GM12874 (cell line): ENCODE measurements around the gene P3R3URF.

Experiments used
- TF ChIP-seq, protein P1 (sequence below): IDR thresholded peaks from 2 replicates; pipeline ENCODE4 v1.5.1; 2011; ENCODE audit warnings: low read depth, mild to moderate bottlenecking, control low read depth, low read length, moderate library complexity; ENCODE audit not compliant: insufficient read depth

P3R3URF gene

DNA sequence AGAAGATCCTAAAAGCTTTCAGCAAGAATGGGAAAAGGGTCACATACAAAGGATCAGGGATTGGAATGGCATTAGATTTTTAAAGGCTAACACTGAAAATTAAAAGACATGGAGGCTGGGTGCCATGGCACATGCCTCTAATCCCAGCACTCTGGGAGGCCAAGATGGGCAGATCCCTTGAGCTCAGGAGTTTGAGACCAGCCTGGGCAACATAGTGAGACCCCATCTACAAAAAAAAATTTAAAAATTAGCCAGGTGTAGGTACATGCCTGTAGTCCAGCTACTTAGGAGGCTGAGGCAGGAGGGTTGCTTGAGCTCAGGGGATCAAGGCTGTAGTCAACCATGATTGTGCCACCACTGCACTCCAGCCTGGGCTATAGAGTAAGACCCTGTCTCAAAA is 39.2 kb upstream of the P3R3URF start:
- TF ChIP-seq, protein P1, sequence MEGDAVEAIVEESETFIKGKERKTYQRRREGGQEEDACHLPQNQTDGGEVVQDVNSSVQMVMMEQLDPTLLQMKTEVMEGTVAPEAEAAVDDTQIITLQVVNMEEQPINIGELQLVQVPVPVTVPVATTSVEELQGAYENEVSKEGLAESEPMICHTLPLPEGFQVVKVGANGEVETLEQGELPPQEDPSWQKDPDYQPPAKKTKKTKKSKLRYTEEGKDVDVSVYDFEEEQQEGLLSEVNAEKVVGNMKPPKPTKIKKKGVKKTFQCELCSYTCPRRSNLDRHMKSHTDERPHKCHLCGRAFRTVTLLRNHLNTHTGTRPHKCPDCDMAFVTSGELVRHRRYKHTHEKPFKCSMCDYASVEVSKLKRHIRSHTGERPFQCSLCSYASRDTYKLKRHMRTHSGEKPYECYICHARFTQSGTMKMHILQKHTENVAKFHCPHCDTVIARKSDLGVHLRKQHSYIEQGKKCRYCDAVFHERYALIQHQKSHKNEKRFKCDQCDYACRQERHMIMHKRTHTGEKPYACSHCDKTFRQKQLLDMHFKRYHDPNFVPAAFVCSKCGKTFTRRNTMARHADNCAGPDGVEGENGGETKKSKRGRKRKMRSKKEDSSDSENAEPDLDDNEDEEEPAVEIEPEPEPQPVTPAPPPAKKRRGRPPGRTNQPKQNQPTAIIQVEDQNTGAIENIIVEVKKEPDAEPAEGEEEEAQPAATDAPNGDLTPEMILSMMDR = no peak

DNA sequence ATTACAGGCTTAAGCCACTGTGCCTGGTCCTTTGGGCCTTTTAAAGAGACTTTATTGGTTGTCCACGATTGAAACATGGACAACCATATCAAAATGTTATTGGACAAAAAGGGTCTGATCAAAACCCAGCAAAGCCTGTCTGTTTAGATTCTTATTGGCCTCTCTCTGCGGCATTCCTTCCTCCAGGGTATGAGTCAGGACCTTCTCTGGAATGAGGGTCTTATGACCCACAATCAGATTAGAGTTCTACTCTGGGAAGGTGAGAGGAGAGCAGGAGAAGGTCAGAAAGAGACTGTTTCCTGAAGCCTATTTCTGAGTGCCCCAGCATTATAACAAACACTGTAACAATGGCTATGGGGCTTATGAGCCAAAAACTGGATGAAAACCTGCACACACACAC is 34.8 kb upstream of the P3R3URF start:
- TF ChIP-seq, protein P1 = no peak

DNA sequence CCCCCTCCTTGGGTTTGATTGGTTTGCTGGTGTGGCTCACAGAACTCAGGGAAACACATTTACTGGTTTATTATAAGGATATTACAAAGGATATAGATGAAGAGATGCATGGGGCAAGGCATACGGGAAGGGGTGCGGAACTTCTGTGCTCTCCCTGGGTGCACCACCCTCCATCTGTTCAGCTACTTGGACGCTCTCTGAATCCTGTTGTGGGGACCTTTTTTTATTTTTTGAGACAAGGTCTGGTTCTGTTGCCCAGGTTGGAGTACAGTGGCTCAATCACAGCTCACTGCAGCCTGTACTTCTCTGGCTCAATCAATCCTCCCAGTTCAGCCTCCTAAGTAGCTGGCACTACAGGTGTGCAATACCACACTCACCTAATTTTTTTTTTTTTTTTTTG is 34.3 kb upstream of the P3R3URF start:
- TF ChIP-seq, protein P1 = no peak

DNA sequence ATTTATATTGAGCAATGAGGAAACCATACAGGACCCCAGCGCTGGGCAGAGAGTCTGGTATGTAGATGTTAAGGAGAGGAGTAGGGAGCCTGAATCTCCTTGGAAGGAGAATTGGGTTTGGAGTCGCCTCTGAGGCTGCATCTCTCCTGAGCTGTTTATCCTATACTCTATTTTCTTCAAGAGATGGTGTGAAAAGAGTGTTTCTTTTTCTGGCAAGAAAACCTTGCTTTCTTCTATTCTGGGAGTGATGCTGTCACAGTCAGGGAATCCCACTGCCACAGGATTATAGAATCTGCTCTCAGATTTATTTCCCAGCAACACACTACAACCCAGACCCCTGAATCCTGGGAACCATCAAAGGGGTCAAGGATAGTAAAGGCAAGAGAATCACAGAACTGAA is 30.1 kb upstream of the P3R3URF start:
- TF ChIP-seq, protein P1 = no peak

DNA sequence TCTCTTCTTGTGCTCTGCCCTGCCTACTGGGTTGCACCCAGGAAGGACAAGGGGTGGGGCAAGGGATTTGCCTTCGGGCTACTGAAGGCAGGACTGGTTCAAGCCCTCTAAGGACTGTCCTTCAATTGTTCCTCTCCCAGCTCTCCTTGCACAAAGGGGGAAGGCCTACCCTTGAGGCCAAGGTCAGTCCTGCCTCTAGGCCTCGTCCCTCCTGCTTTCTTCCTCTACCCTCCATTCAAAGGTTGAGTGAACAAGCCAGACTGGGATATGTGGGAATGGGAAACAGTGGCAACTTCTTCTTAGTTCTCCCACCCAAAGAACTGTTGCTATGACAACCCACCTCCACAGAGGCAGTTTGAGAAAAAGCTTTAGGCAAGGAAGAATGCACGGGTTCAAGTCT is 29.5 kb upstream of the P3R3URF start:
- TF ChIP-seq, protein P1 = no peak

DNA sequence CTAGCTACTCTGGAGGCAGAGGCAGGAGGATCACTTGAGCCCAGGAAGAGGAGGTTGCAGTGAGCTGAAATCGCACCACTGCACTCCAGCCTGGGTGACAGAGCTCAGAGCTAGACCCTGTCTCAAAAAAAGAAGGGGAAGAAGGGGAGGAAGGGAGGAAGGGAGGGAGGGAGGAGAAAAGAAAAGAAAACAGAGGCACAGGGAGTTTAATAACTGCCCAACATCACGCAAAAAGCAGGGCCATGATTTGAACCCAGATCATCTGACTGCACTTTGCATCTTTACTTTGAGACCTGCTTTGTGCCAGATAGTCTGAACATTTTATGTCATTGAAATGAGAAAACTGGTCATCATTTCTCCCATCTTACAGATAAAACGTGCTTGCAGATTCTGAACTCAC is 28.9 kb upstream of the P3R3URF start:
- TF ChIP-seq, protein P1 = no peak

DNA sequence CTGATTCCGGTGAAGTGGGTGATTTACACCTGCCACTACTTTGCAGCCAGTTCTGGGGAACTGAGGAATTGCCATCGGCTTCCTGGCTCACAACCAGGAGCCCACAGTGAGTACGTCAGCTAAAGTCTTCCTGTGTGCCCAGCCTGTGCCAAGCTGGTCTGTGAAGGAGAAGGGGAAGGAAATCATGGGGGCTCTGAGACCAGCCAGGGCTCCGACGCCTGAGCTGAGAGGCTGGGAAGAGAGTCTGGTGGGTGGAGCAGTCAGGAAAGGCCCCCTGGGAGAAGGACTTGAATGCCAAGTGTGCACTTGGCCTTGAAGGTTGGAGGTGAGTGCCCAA is 28.1 kb upstream of the P3R3URF start:
- TF ChIP-seq, protein P1 = no peak
